ENCODE results near the gene CXCR5.
A peak's percentile ranks its signal among the peaks of the same experiment; 100 is the strongest.

- TF ChIP-seq CTCF (IDR thresholded peaks at IDR 0.05) (peak in 1 of 6 experiments; percentile 11), POLR2A (IDR thresholded peaks at IDR 0.05) (peak; percentile 70)
Observed at GRCh38 chr11:118928870-118929500, 45.3 kb downstream of the CXCR5 start.

Measured in Peyer's patch (tissue), 4 donors.